Esophagus mucosa (tissue), 1 donor: ENCODE measurements around the gene SNRNP25. TPM values are rescaled to one million over a fixed set of nuclear protein-coding genes. Genes with fewer than 3 reads are reported as not detected.

Experiments
- ATAC-seq: fragments of 200-7000 bp; cut with Tn5 transposase; one replicate; pipeline ENCODE4 v1.9.1; 2020
- total RNA-seq: library from RNA; stranded (reverse); gene quantifications from one replicate; pipeline ENCODE4 v1.2.4, GENCODE V29; 2023
- donor health status: DM: yes; HTN: yes; CAD: no.

The SNRNP25 gene
- total RNA-seq, 1 donor from 2014 or later: 18.8 TPM

DNA sequence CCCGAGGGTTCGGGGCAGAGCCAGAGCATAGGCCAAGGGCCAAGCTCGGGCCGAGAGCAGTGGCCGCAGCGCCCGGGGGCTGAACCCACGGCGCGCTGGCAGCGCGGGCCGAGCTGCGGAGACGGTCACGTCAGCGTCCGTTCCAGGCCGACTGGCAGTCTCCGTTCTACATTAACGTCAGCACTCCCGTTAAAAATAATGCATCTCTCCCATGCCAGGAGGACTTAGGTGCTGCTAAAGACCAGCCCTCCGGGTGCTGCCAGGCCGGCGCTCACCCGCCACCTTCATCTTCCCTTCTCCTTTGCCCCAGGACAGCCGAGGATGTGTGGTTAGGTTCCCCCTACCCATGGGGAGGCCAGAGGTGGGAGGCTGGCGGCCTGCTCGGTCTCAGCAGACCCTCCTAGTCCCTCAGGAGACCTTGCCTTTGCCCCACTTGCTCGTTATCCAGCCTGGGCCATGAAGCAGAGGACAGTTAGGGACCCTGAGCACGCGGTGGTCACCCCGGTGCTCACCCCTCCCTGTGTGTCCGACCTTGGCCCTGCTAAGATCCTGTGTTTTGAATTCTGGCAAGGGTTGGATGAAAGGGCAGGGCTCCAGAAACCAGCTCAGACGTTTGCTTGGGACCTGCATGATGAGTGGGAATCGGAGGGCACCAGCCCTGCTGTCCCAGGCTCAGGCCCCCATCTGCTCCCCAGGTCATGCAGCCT is 25.0 kb downstream of the SNRNP25 start:
- no peak for ATAC-seq

DNA sequence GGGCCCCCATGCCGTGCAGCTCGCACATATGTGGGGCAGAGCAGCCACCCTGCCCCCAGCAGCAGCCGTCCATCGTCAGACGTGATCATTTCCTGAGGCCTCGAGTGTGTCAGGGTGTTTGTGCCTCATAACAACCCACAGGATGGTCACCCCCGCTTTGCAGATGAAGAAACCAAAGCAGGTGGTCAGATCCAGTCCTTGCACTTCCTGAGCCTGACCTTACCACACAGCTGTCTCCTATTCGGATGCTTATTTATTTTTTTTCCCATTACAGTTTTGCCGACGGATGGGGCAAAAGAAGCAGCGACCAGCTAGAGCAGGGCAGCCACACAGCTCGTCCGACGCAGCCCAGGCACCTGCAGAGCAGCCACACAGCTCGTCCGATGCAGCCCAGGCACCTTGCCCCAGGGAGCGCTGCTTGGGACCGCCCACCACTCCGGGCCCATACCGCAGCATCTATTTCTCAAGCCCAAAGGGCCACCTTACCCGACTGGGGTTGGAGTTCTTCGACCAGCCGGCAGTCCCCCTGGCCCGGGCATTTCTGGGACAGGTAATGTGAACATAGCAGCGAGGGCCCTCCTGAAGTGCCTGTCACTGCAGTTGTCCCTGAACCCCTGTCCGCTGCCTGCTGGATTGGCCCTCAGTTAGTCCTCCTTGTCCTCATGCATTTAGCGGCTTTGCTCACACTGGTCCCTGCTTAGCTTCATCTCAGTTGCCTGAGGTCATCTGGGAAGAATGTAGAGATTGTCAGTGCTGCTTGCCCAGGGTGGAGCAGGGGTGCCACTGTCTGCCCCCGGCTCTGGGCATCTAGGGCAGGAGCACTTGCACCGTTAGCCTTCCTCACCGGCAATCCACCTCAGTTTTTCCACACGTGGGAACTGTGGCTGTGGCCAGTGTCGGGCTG is 25.8 kb downstream of the SNRNP25 start:
- ATAC-seq: no peak

DNA sequence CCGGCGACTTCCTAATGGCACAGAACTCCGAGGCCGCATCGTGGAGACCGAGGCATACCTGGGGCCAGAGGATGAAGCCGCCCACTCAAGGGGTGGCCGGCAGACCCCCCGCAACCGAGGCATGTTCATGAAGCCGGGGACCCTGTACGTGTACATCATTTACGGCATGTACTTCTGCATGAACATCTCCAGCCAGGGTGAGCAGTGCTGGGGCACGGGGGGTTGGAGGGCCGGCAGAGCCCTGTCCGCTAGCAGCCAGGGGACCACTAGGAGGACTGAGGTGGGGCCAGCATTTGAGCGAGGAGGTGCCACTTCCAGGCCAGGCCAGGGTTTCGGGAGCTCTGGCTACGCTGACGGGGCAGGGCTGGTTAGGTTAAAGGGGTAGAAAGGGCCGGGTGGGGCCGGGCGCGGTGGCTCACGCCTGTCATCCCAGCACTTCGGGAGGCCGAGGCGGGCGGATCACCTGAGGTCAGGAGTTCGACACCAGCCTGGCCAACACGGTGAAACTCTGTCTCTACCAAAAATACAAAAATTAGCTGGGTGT is 29.5 kb downstream of the SNRNP25 start:
- no peak for ATAC-seq

DNA sequence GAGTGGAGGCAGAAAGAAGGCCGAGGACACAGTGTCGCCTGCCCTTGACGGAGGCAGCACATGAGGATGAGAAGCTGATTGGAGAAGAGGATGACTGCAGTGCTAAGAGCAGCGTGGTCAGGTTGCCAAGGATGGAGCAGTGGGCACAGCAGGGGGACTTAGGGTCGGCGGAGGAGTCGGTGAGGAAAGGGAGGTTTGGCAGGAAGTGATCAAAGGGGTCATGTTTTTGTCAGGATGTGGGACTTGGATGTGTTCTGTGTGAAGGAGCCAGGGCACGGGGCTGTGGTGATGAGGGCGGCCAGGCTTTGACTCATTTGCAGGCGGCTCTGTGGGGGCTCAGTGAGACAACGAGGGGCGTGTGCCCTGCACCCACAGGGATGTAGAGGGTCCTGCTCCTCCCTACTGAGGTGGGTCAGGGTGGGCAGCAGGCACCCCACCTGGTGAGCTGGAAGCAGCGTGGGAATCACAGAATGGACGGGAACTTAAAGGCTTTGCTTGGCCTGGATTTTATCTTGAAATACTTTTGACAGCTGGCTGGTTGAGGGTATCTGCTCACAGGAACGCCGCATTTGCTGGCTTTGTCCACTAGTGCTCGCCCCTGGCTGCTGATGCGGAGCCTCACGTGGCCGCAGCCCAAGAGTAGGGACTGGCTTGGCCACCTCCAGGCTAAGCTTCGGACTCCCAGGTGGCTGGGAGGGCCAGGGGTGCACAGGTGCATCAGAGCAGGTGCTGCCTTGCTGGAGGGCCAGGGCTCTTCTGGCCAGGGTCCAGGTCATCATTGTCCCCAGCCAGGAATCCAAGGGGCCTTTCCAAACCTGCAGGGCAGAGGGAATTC is 30.4 kb downstream of the SNRNP25 start:
- no peak for ATAC-seq

DNA sequence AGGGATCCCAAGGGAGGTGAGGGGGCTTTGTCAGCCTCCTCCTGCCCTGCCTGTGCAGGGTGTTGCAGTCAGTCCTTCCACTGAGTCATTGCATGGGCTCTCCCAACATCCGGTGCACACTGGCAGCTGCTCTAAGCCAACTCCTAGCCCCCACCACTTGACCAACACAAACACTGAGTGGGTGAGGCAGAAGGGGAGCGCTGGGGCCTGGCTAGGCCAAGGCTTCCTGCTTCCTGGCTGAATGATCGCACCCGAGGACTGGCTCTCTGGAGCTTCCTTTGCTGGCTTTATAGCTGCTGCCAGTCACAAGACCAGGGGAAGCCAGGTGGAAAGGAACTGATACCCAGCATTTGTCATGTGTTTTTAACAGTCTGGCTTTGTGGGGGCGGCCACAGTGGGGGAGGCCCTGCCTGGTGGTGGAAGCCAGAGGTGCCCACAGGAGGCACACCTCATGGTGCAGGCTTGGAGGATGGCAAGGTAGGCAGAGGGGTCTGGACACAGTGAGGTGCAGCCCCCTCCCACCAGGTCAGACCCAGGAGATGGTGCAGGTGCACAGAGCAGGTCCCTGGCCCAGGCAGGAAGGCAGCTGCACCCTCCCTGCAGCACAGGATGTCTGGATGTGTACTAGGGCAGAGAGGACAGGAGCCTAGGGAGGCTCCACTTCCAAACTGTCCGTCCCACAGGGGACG is 31.2 kb downstream of the SNRNP25 start:
- peak; percentile 41 for ATAC-seq

DNA sequence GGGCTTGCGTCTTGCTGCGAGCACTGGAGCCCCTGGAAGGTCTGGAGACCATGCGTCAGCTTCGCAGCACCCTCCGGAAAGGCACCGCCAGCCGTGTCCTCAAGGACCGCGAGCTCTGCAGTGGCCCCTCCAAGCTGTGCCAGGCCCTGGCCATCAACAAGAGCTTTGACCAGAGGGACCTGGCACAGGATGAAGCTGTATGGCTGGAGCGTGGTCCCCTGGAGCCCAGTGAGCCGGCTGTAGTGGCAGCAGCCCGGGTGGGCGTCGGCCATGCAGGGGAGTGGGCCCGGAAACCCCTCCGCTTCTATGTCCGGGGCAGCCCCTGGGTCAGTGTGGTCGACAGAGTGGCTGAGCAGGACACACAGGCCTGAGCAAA is 31.8 kb downstream of the SNRNP25 start:
- ATAC-seq: no peak

GRCh38 chr16:85865-86264 is 32.2 kb downstream of the SNRNP25 start:
- ATAC-seq: no peak

DNA sequence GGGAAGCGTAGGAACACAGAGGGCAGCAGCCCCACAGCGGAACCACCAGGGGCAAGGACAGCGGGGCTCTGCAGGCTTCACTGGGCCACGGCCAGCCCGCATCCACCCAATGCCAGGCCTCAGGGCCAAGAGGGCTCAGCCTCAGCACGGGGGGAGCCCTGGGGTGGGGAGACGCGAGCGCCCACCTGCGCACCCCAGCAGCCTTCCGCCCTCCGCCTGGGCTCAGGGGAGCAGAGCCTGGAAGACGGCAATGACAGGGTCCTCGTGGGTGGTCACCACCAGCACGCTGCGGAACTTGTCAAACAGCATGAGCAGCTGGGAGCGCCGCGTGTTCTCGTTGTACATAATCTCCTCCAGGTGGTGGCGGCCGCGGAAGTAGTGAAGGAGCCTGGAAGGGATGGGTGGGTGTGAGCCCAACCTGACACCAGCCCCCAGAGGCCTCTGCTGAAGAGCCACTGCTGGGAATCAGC is 32.9 kb downstream of the SNRNP25 start:
- ATAC-seq: no peak

- ATAC-seq: no peak
Observed at GRCh38 chr16:88613-89012, 35.0 kb downstream of the SNRNP25 start.

GRCh38 chr16:89391-90302 is 36.0 kb downstream of the SNRNP25 start:
- no peak for ATAC-seq

DNA sequence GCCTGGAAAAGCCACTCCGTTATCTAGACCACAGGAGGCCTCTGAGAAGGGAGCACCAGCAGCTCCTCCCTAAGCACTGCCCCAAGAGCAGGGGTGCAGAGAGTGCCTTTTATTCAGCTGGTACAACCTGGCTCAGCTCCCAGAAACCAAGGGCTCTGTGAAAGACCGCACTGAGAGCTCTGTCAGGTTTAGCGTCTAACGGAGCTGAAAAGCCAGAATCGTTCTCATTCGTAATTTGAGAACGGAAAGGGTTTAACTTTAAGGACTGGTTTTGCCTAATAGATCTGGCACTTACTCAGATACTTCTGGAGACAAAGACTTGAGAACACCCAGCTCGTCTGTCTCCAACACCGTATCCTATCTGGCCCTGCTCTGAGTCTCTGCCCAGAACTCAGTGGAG is 37.9 kb downstream of the SNRNP25 start:
- no peak for ATAC-seq

- no peak for ATAC-seq
Observed at GRCh38 chr16:92431-93339, 39.1 kb downstream of the SNRNP25 start.

DNA sequence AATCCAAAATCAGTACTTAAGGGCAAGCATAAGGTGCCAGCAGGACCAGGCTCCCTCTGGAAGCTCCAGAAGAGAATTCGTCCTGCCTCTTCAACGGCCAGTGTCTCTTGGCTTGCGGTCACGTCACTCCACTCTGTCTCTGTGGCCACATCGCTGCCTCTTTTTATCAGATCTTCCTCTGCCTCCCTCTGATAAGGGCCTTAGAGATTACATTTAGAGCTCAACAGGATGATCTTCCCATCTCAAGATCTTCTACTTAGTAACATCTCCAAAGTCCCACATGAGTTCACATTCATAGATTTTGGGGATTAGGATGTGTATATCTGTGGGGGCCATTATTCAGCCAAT is 41.3 kb downstream of the SNRNP25 start:
- ATAC-seq: no peak

GRCh38 chr16:96935-97381 is 43.3 kb downstream of the SNRNP25 start:
- peak; percentile 91 for ATAC-seq

DNA sequence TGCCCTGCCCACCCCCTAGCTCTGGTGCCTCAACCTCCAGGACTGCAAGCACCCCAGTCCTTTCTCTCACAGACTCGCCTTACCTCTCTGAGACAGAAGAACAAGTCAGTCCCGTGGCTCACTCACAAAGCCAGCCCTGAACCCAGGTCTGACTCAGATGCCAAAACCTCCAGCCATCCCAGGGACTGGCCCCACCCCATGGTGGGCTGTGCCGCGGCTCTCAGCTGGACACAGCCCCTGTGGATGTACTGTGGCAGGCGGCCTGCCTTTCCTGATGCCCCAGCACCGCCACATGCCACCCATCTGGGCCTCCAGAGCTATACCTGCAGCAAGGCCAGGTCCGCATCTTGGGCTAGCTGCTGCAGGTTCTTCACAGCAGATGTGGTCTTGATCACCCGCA is 44.2 kb downstream of the SNRNP25 start:
- ATAC-seq: no peak

DNA sequence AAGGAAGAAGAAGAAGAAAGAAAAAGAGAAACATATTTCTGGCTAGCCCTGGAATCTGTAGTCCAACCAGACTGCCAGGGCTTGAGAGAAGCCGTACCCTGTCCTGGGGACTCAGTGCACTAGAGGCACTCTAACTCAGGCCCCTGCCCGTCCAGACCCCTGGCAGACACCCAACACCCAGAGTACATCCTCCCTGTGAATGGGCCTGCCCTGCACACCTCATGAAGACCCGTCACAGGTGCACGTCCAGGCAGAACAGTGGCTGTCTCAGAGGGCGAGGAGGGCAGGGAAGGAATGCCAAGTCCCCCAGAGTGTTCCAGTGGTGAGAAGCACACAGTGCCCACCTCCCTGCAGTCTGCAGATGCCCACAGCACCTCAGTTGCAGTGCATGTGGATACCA is 47.4 kb downstream of the SNRNP25 start:
- no peak for ATAC-seq

DNA sequence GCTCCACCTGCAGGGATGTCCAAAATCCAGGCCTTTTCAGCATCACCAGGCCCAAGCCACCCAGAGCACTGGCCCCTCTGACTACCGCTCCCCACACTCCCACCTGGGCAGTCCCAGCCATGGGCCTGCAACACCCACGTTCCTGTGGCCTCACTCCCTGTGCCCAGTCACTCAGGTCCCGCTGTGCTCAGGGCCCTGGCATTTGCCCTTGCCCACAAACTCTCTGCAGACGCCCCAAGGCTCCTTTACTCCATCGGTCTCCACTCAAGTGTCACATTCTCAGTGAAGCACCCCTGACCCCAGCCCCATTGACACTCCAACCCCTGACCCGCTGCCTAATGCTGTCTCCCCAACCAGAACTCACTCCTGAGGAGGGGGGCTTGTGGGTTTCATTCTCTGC is 48.0 kb downstream of the SNRNP25 start:
- no peak for ATAC-seq

- ATAC-seq: no peak
Observed at GRCh38 chr16:102060-102855, 48.6 kb downstream of the SNRNP25 start.

DNA sequence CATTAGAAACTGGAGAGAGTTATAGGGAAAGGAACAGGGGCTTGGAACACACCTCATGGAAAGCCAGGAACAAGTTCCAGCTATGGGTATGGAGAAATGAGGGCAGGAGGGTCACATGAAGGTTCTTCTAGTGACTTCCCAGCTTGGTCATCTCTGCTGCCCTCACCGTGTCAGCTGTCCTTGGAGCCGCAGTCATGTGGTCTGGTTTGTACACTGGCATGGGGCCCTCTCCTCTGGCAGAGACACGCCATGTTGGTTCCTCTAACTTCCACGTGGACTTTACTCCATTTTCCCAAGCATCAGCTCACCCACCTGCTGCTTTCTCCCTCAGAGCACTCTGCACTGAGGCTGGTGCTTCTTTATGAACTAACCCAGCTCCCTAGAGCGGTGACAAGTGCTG is 50.7 kb downstream of the SNRNP25 start:
- ATAC-seq: no peak
